ENCODE results near the gene IKZF5.

IKZF5 gene

GRCh38 chr10:122980209-122981065 lies 28.2 kb downstream of the IKZF5 start, which contains the start of gene PSTK:
Gene PSTK, plus strand, starts transcription at chr10:122980401. Its CDS starts 79 bp downstream, at chr10:122980480.
- DNase-seq = peak; percentile 70

DNA sequence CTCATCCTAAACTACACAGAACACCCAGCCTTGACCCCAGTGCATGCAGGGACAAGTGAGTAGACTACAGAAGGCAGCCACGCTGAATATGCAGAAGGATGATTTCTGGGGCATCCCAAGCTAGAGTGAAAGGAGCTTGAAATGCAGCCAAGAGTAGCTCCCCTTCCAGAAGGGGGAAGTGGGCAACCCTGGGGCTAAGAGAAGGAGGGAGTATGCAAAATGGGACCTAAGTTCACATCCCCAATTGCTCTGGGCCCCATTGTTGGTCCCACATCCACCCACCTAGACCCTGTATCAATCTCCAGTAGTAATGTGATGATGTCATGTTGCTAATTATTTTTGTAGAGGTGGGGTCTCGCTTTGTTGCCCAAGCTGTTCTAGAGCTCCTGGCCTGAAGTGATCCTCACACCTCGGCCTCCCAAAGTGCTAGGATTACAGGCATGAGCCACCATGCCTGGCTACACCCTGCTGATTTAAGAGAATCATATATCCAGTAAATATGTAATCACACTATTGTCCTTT lies 34.0 kb downstream of the IKZF5 start:
- no peak for DNase-seq

DNA sequence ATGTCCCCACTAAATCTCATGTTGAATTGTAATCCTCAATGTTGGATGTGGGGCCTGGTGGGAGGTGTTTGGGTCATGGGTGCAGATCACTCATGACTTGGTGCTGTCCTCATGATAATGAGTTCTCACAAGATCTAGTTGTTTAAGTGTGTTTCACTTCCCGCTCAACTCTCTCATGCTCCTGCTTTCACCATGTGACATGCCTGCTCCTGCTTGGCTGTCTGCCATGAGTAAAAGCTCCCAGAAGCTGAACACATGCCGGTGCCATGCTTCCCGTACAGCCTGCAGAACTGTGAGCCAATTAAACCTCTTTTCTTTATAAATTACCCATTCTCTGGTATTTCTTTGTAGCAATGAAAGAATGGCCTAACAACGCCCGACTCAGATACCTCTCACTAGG lies 34.6 kb downstream of the IKZF5 start:
- no peak for DNase-seq

- DNase-seq = no peak
These were observed 39.9 kb downstream of the IKZF5 start for GRCh38 chr10:122968698-122969097.

GRCh38 chr10:122966879-122967278 lies 41.7 kb downstream of the IKZF5 start:
- DNase-seq = no peak

- DNase-seq = no peak
These were observed 46.2 kb downstream of the IKZF5 start for GRCh38 chr10:122962405-122962804.

DNA sequence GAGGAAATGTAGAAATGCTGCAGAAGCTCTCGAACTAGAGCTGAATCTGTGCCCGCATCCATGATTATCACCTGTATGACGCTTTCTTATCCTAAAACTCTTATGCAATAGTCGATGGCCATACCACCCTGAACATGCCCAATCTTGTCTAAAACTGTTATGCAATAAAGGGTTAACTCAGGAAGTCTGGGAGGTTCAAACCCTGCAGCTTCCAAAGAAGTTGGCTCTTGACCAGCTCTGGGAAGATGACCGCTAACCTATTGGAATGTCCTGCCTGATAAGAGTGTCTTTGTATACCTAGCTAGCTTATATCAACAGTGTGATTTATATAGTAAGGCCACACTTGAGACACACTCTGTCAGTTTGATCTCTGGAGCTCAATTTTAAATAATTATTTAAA lies 51.1 kb downstream of the IKZF5 start:
- DNase-seq = no peak

GRCh38 chr10:122955892-122956291 lies 52.7 kb downstream of the IKZF5 start:
- DNase-seq = no peak

DNA sequence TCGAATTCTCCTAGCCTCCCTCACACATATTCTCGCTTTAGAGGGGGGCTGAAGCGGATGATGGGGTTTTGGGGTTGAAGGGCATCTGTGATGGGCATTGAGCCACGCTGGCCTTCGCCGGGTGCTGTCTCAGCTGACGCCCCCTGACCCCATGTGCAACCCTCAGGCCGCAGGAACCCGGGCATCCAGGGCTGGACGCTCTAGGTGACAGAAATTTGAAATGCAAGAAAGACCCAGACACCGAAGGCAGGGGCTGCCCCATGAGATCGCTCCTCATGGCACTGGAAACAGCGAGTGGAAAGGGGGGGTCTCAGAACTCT lies 53.9 kb downstream of the IKZF5 start:
- DNase-seq = no peak

DNA sequence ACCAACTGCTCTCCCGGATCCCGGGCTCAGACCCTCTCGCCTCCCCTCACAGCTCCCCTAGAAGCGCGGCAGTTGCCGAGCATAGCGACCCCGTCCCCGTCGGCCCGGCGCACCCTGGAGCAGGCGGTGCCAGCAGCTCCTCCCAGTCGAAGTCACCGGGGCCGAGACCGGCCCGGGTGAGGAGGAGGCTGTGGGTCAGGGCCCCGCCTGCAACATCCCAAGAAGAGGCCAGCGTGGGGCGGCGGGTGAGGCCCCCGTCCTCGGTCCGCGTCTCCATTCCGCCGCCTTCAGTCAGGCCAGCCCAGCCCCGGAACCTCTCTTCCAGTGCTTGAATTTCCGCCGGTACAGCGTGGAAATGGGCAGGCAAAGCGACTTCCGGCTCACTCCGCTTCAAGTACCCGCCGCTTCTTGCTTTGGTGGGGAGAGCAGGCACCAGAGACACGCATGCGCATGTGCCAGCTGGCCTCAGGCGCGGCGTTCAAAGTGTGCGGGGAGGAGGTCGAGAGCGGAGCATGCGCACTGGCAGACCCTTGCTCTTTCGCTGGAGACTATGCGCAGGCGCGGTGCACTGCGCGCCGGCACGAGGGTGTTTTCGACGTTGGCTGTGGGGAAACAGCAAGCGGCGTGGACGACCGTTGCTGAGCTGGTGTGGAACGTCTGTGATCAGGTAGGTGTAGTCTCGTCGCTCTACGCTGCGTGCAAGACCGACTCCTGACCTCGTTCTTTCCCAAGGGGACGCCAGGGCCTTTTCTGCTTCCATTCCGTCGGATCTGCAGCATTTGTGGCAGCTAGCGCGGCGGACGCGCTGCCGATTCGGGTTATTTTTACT lies 54.5 kb downstream of the IKZF5 start, which contains the start of gene C10orf88:
Gene C10orf88 (minus strand): TSS at position 326 of the 829 bp plus-strand sequence. CDS start 49 bp downstream, at position 277.
- DNase-seq = peak; percentile 84

- DNase-seq = no peak
These were observed 59.3 kb downstream of the IKZF5 start for GRCh38 chr10:122949296-122949695.

Measured in NCI-H774 (cell line).